Subcutaneous preadipocyte (primary cell): ENCODE measurements around the gene LPCAT2. TPM values are rescaled to one million over a fixed set of nuclear protein-coding genes. Genes with fewer than 3 reads are reported as not detected.

Experiments used
- total RNA-seq: library from RNA; depleted of rRNA; stranded (reverse); fragments of >200 nt; gene quantifications from 2 replicates; pipeline ENCODE4 v1.2.3, GENCODE V29; 2012

Gene LPCAT2
- 5.1 and 6.6 TPM in 2 replicates for total RNA-seq

GRCh38 chr16:55508941-55509931 lies at the start of gene LPCAT2:
LPCAT2 (plus strand) TSS chr16:55509072; CDS start chr16:55509182, 110 bp downstream.

GRCh38 chr16:55478827-55479429 lies 29.9 kb upstream of the LPCAT2 start, which contains the start of gene MMP2:
MMP2 (plus strand) TSS chr16:55479198; CDS start chr16:55479480, 282 bp downstream.

GRCh38 chr16:55566432-55567175 lies 57.7 kb downstream of the LPCAT2 start, which contains the start of gene CAPNS2:
CAPNS2 (plus strand) TSS chr16:55566684; CDS start chr16:55566757, 73 bp downstream.

Other genes with a start within 250 kb of the LPCAT2 start
- gene IRX6, start 184.9 kb upstream of the LPCAT2 start, total RNA-seq: not detected in 2 replicates
- gene MMP2, start 29.9 kb upstream of the LPCAT2 start, total RNA-seq: 355 and 531 TPM in 2 replicates
- gene CAPNS2, start 57.6 kb downstream of the LPCAT2 start, total RNA-seq: not detected in 2 replicates
- not detected in 2 replicates for gene SLC6A2, start 146.9 kb downstream of the LPCAT2 start, total RNA-seq